ENCODE results near the gene GPC5. TPM values are rescaled to one million over a fixed set of nuclear protein-coding genes. Genes with fewer than 3 reads are reported as not detected.

Gene GPC5
- total and polyA plus RNA-seq, 9 of the 15 experiments (the other 6 are each of a cell fraction or from before 2014, with no cell fraction given) = 0.18 to 0.27 TPM; not detected in 7

DNA sequence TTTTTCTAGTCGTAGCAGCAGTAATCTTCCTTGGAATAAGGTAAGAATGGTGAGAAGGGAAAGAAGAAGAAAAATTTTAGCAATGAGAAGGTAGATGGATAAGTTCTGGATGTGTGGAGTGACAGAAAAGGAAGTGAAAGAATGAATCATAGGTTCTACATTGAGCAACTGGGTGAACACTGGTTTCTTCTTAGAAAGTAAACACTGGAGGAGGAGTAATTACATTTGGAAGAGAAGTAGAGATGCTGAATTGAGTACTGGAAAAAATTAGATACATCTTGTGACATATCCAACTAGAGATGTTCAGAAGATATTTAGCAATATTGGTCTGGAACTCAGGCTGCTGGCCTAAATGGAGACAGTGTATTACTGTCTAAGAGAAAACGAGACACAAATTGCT, 148.5 kb downstream of the GPC5 start:
- no peaks in the 10 kb centered on the region for H3K79me2 ChIP-seq (ENCODE audit: control insufficient read depth, insufficient read depth, low read length)
- CTCF ChIA-PET (ENCODE audit: low intra/inter-chr PET ratio) = no interaction called here
- no TSS peak for BruUV-seq (replicated peaks)

GRCh38 chr13:91553584-91553983, 155.2 kb downstream of the GPC5 start:
- TF ChIP-seq ASH1L (IDR thresholded peaks at IDR 0.05; ENCODE audit: borderline replicate concordance, low read depth, partially characterized antibody) = no peak
- 0 out of 2 replicates have a peak, but pooled peaks have one; percentile 37 for TF ChIP-seq POLR2H (tag; IDR thresholded peaks at IDR 0.05; ENCODE audit: low read depth)
- TF ChIP-seq MTF1 (CRISPR knock-in tag; IDR thresholded peaks at IDR 0.05; ENCODE audit: borderline replicate concordance) = no peak
- peak; percentile 95; the same call in 1 of the 2 replicates for TF ChIP-seq TFAM (CRISPR knock-in tag; conservative IDR thresholded peaks at IDR 0.05)
- no peak for TF ChIP-seq PURB (CRISPR knock-in tag; IDR thresholded peaks at IDR 0.05; ENCODE audit: low read depth)
- no peak for TF ChIP-seq ZNF282 (CRISPR knock-in tag; IDR thresholded peaks at IDR 0.05)
- no peak for TF ChIP-seq HMGXB4 (CRISPR knock-in tag; IDR thresholded peaks at IDR 0.05)
- no peak for TF ChIP-seq CTBP1 (IDR thresholded peaks at IDR 0.05; ENCODE audit: borderline replicate concordance)
- CTCF ChIA-PET (ENCODE audit: low intra/inter-chr PET ratio) = no interaction called here
- intact Hi-C loops (cut with micrococcal nuclease) = no loop called here
- Histone ChIP-seq H3K36me3 (ENCODE audit: control insufficient read depth, insufficient read depth, low read length) (no peaks in the 10 kb centered on the region), H3K27me3 (ENCODE audit: control insufficient read depth in 2 of 2, insufficient read depth in 2 of 2, low read length in 2 of 2) (no peaks in the 10 kb centered on the region), H3K9me3 (replicated peaks; ENCODE audit: control insufficient read depth, insufficient read depth, low read depth, low read length) (no peaks in the 10 kb centered on the region; the same call in 1 of the 2 replicates), H3K79me2 (ENCODE audit: control insufficient read depth, insufficient read depth, low read length) (no peaks in the 10 kb centered on the region), H3K4me2 (ENCODE audit: insufficient read depth, low read length) (no peak overlapping the region), H3K4me1 (replicated peaks in 1 of 2; ENCODE audit: control insufficient read depth in 2 of 2, insufficient read depth in 2 of 2, low read length in 2 of 2) (no peaks in the 10 kb centered on the region), H3K9ac (ENCODE audit: insufficient read depth in 1 of 2, low read depth in 2 of 2, low read length in 2 of 2) (no peak overlapping the region), H2AFZ (ENCODE audit: low read depth, low read length) (no peak overlapping the region), H4K20me1 (replicated peaks; ENCODE audit: control insufficient read depth, insufficient read depth, low read length) (no peaks in the 10 kb centered on the region), H3K9me1 (ENCODE audit: control insufficient read depth, insufficient read depth, low read length) (no peaks in the 10 kb centered on the region), H3K27ac (ENCODE audit: extremely low read depth, low read depth, low read length) (no peak overlapping the region), H3K4me3 (no peak overlapping the region)
- no peak for ATAC-seq
- BruUV-seq (replicated peaks) = no TSS peak
- no peak for DNase-seq (ENCODE audit: extremely low read depth in 1 of 4, low spot score in 3 of 4)
- no peak for FAIRE-seq
- 6% methylated on average over 2 of the region's 2 CpGs for WGBS (ENCODE audit: insufficient coverage, low coverage, missing lambda C conversion rate)
- POLR2A ChIA-PET = interaction anchor here (0.9 kb wide), 1 partner anchor 70 kb away, joined by 3 read pairs; no protein-coding TSS in a partner anchor
- in situ Hi-C loops (cut with MboI) = no loop called here

More for the DNA sequence above, 148.5 kb downstream of the GPC5 start:
- no peak overlapping the region for H3K4me2 ChIP-seq (ENCODE audit: insufficient read depth, low read length)
- peaks cover 5% of the 10 kb centered on the region; the same call in 1 of the 2 replicates for H3K9me3 ChIP-seq (replicated peaks; ENCODE audit: control insufficient read depth, insufficient read depth, low read depth, low read length)
- no peaks in the 10 kb centered on the region for H3K9me1 ChIP-seq (ENCODE audit: control insufficient read depth, insufficient read depth, low read length)
- no peak for ATAC-seq
- 6% methylated on average over 2 of the region's 2 CpGs for WGBS (ENCODE audit: insufficient coverage, low coverage, missing lambda C conversion rate)
- no peak overlapping the region for H3K4me3 ChIP-seq
- H4K20me1 ChIP-seq (replicated peaks; ENCODE audit: control insufficient read depth, insufficient read depth, low read length) = no peaks in the 10 kb centered on the region
- in situ Hi-C loops (cut with MboI) = no loop called here
- TF ChIP-seq FOSL1 (tag; conservative IDR thresholded peaks at IDR 0.05) = peak; percentile 59
- no peak for TF ChIP-seq RBM17 (IDR thresholded peaks at IDR 0.05; ENCODE audit: borderline replicate concordance, low read depth, low read length)
- TF ChIP-seq MAZ (CRISPR knock-in tag; conservative IDR thresholded peaks at IDR 0.05 in 1 of 2, IDR thresholded peaks at IDR 0.05 in 1 of 2) = peak in 1 of 2 experiments; percentile 39; a peak in 1 of 4 replicates
- no peak for TF ChIP-seq NONO (IDR thresholded peaks at IDR 0.05; ENCODE audit: low read depth in 2 of 2, low read length in 1 of 2)
- TF ChIP-seq CEBPG (CRISPR knock-in tag; IDR thresholded peaks at IDR 0.05) = no peak
- TF ChIP-seq CEBPG (tag; conservative IDR thresholded peaks at IDR 0.05 in 1 of 2, IDR thresholded peaks at IDR 0.05 in 1 of 2) = peak in 1 of 2 experiments; percentile 65; a peak in 2 of 4 replicates
- no peak for TF ChIP-seq U2AF2 (optimal IDR thresholded peaks at IDR 0.05; ENCODE audit: low read depth, low read length)
- TF ChIP-seq ZNF121 (CRISPR knock-in tag; conservative IDR thresholded peaks at IDR 0.05) = 0 out of 2 replicates have a peak, but pooled peaks have one; percentile 12
- no peak for DNase-seq (ENCODE audit: extremely low read depth in 1 of 4, low spot score in 3 of 4)
- no peak for FAIRE-seq
- peak overlapping the region; percentile 3; the same call in 1 of the 2 replicates for H2AFZ ChIP-seq (ENCODE audit: low read depth, low read length)
- H3K27ac ChIP-seq (ENCODE audit: extremely low read depth, low read depth, low read length) = no peak overlapping the region
- no peaks in the 10 kb centered on the region for H3K36me3 ChIP-seq (ENCODE audit: control insufficient read depth, insufficient read depth, low read length)
- POLR2A ChIA-PET = no interaction called here
- no peaks in the 10 kb centered on the region for H3K4me1 ChIP-seq (replicated peaks in 1 of 2; ENCODE audit: control insufficient read depth in 2 of 2, insufficient read depth in 2 of 2, low read length in 2 of 2)
- no peaks in the 10 kb centered on the region for H3K27me3 ChIP-seq (ENCODE audit: control insufficient read depth in 2 of 2, insufficient read depth in 2 of 2, low read length in 2 of 2)
- no peak overlapping the region for H3K9ac ChIP-seq (ENCODE audit: insufficient read depth in 1 of 2, low read depth in 2 of 2, low read length in 2 of 2)
- intact Hi-C loops (cut with micrococcal nuclease) = no loop called here
